H1 (cell line): ENCODE measurements around the gene MRFAP1L1. TPM values are rescaled to one million over a fixed set of nuclear protein-coding genes. Genes with fewer than 3 reads are reported as not detected.
A peak's percentile ranks its signal among the peaks of the same experiment; 100 is the strongest.

Experiments used
- ASH2L ChIP-seq: fragments of 200-600, 300-600 bp; sonication (generic); IDR thresholded peaks from one replicate; pipeline ENCODE4 v1.7.1; 2017; ENCODE audit warnings: low read length
- ATF2 ChIP-seq: IDR thresholded peaks from 2 replicates; pipeline ENCODE4 v1.6.1; 2012; ENCODE audit warnings: low read length, inconsistent platforms
- BCL11A ChIP-seq, 2 experiments: IDR thresholded peaks; one replicate each; pipeline ENCODE4 v1.6.1; 2011; ENCODE audit warnings: low read depth in 2 of 2, low read length in 2 of 2, mild to moderate bottlenecking in 2 of 2
- CBX5 ChIP-seq: fragments of 300-800, 300-1000 bp; sonication (generic); IDR thresholded peaks from 2 replicates; pipeline ENCODE4 v1.7.1; 2016; ENCODE audit warnings: antibody characterized with exemption, low read length, low read depth
- CEBPB ChIP-seq: IDR thresholded peaks from 2 replicates; pipeline ENCODE4 v1.6.1; 2012; ENCODE audit warnings: low read depth, low read length
- CHD2 ChIP-seq: IDR thresholded peaks from 2 replicates; pipeline ENCODE4 v1.6.1; 2012; ENCODE audit warnings: low read length, improper control_type of control experiment
- CTBP2 ChIP-seq: IDR thresholded peaks from 2 replicates; pipeline ENCODE4 v1.7.0; 2011; ENCODE audit warnings: borderline replicate concordance, mild to moderate bottlenecking, moderate library complexity, mixed read lengths, low read length; ENCODE audit not compliant: insufficient read depth, insufficient read length
- EZH2 ChIP-seq: fragments of 200-600 bp; sonication (generic); IDR thresholded peaks from 2 replicates; pipeline ENCODE4 v1.7.1; 2012; ENCODE audit warnings: low read depth, mild to moderate bottlenecking, moderate library complexity, low read length, inconsistent platforms; ENCODE audit not compliant: severe bottlenecking
- GTF2F1 ChIP-seq: IDR thresholded peaks from 2 replicates; pipeline ENCODE4 v1.6.1; 2012; ENCODE audit warnings: low read depth, low read length, improper control_type of control experiment, borderline replicate concordance
- KDM5A ChIP-seq: fragments of 200-600 bp; IDR thresholded peaks from 2 replicates; pipeline ENCODE4 v1.7.1; 2012; ENCODE audit warnings: mild to moderate bottlenecking, low read length, inconsistent platforms, mixed read lengths
- NANOG ChIP-seq: IDR thresholded peaks from 2 replicates; pipeline ENCODE4 v1.6.1; 2011; ENCODE audit warnings: low read length, low read depth, mild to moderate bottlenecking, inconsistent platforms; ENCODE audit not compliant: insufficient read depth, poor library complexity, severe bottlenecking
- NRF1 ChIP-seq: IDR thresholded peaks from 2 replicates; pipeline ENCODE4 v1.6.1; 2011; ENCODE audit warnings: mild to moderate bottlenecking, low read depth, low read length, improper control_type of control experiment
- POU5F1 ChIP-seq: IDR thresholded peaks from 2 replicates; pipeline ENCODE4 v1.6.1; 2011; ENCODE audit warnings: low read depth, mild to moderate bottlenecking, low read length, moderate library complexity
- RAD21 ChIP-seq, 2 experiments: IDR thresholded peaks in 1 of 2; conservative IDR thresholded peaks in 1 of 2; 2 replicates each; pipeline ENCODE4 v1.6.1; 2011; ENCODE audit warnings: low read depth in 2 of 2, low read length in 2 of 2, improper control_type of control experiment in 1 of 2, inconsistent platforms in 1 of 2, mild to moderate bottlenecking in 1 of 2, moderate library complexity in 1 of 2
- RBBP5 ChIP-seq: IDR thresholded peaks from 2 replicates; pipeline ENCODE4 v1.7.1; 2012; ENCODE audit warnings: low read depth, mild to moderate bottlenecking, inconsistent platforms, low read length, moderate library complexity, borderline replicate concordance
- RXRA ChIP-seq: IDR thresholded peaks from 2 replicates; pipeline ENCODE4 v1.6.1; 2011; ENCODE audit warnings: low read depth, mild to moderate bottlenecking, low read length, moderate library complexity; ENCODE audit not compliant: insufficient read depth
- SAP30 ChIP-seq: fragments of 300-600 bp; sonication (generic); IDR thresholded peaks from 2 replicates; pipeline ENCODE4 v1.7.1; 2012; ENCODE audit warnings: low read length, moderate library complexity, mild to moderate bottlenecking, inconsistent platforms; ENCODE audit not compliant: insufficient read depth, insufficient replicate concordance
- SIX5 ChIP-seq: IDR thresholded peaks from 2 replicates; pipeline ENCODE4 v1.6.1; 2011; ENCODE audit warnings: mild to moderate bottlenecking, low read depth, low read length
- SP2 ChIP-seq: IDR thresholded peaks from 2 replicates; pipeline ENCODE4 v1.6.1; 2012; ENCODE audit warnings: mild to moderate bottlenecking, low read length, inconsistent platforms
- SP4 ChIP-seq: IDR thresholded peaks from 2 replicates; pipeline ENCODE4 v1.6.1; 2012; ENCODE audit warnings: low read length, inconsistent platforms
- SRF ChIP-seq: IDR thresholded peaks from 2 replicates; pipeline ENCODE4 v1.6.1; 2011; ENCODE audit warnings: mild to moderate bottlenecking, low read depth, low read length, moderate library complexity
- TAF7 ChIP-seq: optimal IDR thresholded peaks from 2 replicates; pipeline ENCODE3; 2011; ENCODE audit warnings: low read depth, mild to moderate bottlenecking, inconsistent platforms, low read length, moderate library complexity, borderline replicate concordance
- TEAD4 ChIP-seq: IDR thresholded peaks from 2 replicates; pipeline ENCODE4 v1.6.1; 2012; ENCODE audit warnings: low read depth, low read length, inconsistent platforms, mixed read lengths
- ZNF274 ChIP-seq: IDR thresholded peaks from 2 replicates; pipeline ENCODE4 v1.7.0; 2012; ENCODE audit warnings: low read length, borderline replicate concordance; ENCODE audit errors: extremely low read depth
- polyA plus RNA-seq, 7 experiments: library from polyadenylated mRNA; depleted of rRNA in 3 of 7; stranded (reverse) in 5 of 7; unstranded in 2 of 7; fragments of >200 nt in 5 of 7; fragments of 200-250 nt in 2 of 7; gene quantifications; 1 replicate in 5 of 7; 2 replicates in 1 of 7; 4 replicates in 1 of 7; pipeline versions ENCODE4 v1.2.1 to v1.2.3, GENCODE V29; 2011 to 2013; ENCODE audit warnings: missing spikeins in 2 of 7, mixed read lengths in 2 of 7
- total RNA-seq: library from RNA; stranded (reverse); fragmentation: NEBNext Ultra II Directional; extraction: Animal tissue kit (Norgen Biotek cat#: 25700); gene quantifications from 2 replicates; pipeline ENCODE4 v1.2.1, GENCODE V29; 2021

The MRFAP1L1 gene
- total and polyA plus RNA-seq, 2 of the 8 experiments (the other 6 are each of a cell fraction or from before 2014, with no cell fraction given), result 26.8 to 54.3 TPM

GRCh38 chr4:6658597-6659075 lies 51.0 kb downstream of the MRFAP1L1 start (continued):
- TF ChIP-seq SP4 (no peak), RXRA (no peak), CHD2 (no peak), CEBPB (no peak), SIX5 (no peak), EZH2 (no peak), POU5F1 (no peak), ATF2 (no peak), RAD21 (IDR thresholded peaks at IDR 0.05 in 1 of 2, conservative IDR thresholded peaks at IDR 0.05 in 1 of 2; ENCODE audit: low read depth in 2 of 2, low read length in 2 of 2) (no peak), SRF (no peak), NANOG (no peak), CBX5 (no peak), TAF7 (peak; percentile 15), CTBP2 (no peak), SAP30 (no peak), NRF1 (no peak), GTF2F1 (no peak), BCL11A (IDR thresholded peaks at IDR 0.05; ENCODE audit: low read depth in 2 of 2, low read length in 2 of 2) (no peak), ASH2L (peak; percentile 34), KDM5A (no peak), SP2 (no peak), ZNF274 (no peak), RBBP5 (no peak), TEAD4 (no peak)
